Activated T-cell treated with anti-CD3 and anti-CD28 coated beads, Interleukin-2, amount 50 U/mL, for 4 hours (primary cell): ENCODE results near the gene SGK1. TPM values are rescaled to one million over a fixed set of nuclear protein-coding genes. Genes with fewer than 3 reads are reported as not detected.
"Not testable (repeated sequence)": the region's sequence is repeated elsewhere in the genome, so short reads cannot be mapped to it uniquely, and the experiment has no call there.

Source experiments
- ATAC-seq, 2 donors: fragments of 200-7000 bp; cut with Tn5 transposase; one replicate each; pipeline ENCODE4 v1.10.0; 2021
- DNase-seq: peaks from one replicate; pipeline ENCODE4 v3.0.0-alpha.2; 2020
- H3K27me3 Mint-ChIP-seq: one replicate; pipeline ENCODE4 v1.8.0; 2021; ENCODE audit warnings: low read depth, mixed read lengths
- H3K36me3 Mint-ChIP-seq: one replicate; pipeline ENCODE4 v1.8.0; 2022; ENCODE audit warnings: mixed read lengths; ENCODE audit not compliant: insufficient read depth
- H3K4me1 Mint-ChIP-seq: one replicate; pipeline ENCODE4 v1.8.0; 2021; ENCODE audit warnings: low read depth, mixed read lengths
- H3K4me3 Mint-ChIP-seq: one replicate; pipeline ENCODE4 v1.8.0; 2021; ENCODE audit warnings: mild to moderate bottlenecking, moderate library complexity, mixed read lengths
- H3K9me3 Mint-ChIP-seq: one replicate; pipeline ENCODE4 v1.8.0; 2021; ENCODE audit warnings: mixed read lengths
- total RNA-seq, 3 donors: library from RNA; stranded (reverse); gene quantifications; one replicate each; pipeline ENCODE4 v1.2.1, GENCODE V29; 2021

SGK1 gene
- total RNA-seq, 3 donors from 2014 or later = 26.4 to 40.4 (median 36.9) TPM

DNA sequence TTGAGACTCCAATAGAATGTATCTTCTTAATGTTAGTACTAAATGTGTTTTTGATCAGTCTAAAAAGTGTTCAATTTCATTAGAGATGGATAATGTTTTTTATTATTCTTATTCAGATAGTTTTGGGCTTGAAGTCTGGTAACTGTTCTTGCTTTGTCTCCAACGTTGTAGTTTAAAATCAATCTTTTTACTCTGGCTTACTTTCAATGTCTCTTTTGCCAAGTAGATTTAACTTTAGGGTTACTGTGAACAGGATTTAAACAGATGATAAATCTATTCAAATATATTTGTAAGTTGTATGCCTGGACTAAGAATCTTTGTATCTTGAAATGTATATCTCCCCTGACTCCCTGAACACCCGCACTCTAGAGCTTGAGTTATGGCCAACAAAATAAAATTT, 51.1 kb downstream of the SGK1 start:
- no peak overlapping the region for H3K4me3 Mint-ChIP-seq
- DNase-seq (no peak), ATAC-seq (no peak)
- H3K27me3 Mint-ChIP-seq = no peaks in the 10 kb centered on the region
- H3K36me3 Mint-ChIP-seq = no peaks in the 10 kb centered on the region
- no peaks in the 10 kb centered on the region for H3K9me3 Mint-ChIP-seq
- H3K4me1 Mint-ChIP-seq = peaks cover 4% of the 10 kb centered on the region

DNA sequence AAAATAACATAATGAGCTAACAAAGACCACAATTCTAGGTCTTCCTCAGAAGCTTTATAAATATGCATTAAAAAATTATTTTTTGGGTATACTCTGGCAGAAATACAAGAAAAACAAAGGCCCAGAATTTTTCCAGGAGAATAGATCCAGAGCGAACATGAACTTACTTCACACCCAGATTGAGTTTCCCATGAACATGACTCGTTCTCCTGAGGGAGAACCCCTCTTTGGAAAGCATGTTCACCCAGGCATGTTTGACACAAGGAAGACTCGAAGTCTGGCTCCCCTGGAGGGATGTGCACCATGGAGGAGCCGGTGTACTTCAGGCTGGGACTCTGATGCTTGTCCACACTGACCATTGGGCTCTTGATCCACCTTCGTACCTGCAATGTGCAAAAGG, 56.1 kb downstream of the SGK1 start:
- H3K36me3 Mint-ChIP-seq = no peaks in the 10 kb centered on the region
- DNase-seq = no peak
- no peak for ATAC-seq
- H3K9me3 Mint-ChIP-seq = no peaks in the 10 kb centered on the region
- H3K27me3 Mint-ChIP-seq = no peaks in the 10 kb centered on the region
- no peak overlapping the region for H3K4me3 Mint-ChIP-seq
- H3K4me1 Mint-ChIP-seq = no peaks in the 10 kb centered on the region

DNA sequence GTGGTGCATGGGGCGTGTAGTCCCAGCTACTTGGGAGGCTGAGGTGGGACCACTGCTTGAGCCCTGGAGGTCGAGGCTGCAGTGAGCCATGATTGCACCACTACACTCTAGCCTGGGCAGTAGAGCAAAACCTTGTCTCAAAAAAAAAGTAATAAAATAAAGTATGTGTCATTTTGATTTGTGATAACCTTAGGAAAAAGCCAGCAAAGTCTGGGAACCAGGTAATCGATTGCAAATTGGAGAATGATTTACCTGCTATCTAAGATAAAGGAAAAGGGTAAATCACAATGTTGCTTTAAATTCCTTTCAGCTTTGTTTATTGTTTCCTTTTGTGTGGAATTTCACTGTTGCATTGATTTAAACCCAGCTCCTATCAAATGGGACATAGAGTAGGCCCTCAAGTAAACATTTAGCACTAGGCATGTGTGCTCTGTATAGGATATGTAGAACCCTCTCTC, 59.0 kb downstream of the SGK1 start:
- no peak for ATAC-seq
- H3K4me3 Mint-ChIP-seq = no peak overlapping the region
- H3K4me1 Mint-ChIP-seq = no peaks in the 10 kb centered on the region

DNA sequence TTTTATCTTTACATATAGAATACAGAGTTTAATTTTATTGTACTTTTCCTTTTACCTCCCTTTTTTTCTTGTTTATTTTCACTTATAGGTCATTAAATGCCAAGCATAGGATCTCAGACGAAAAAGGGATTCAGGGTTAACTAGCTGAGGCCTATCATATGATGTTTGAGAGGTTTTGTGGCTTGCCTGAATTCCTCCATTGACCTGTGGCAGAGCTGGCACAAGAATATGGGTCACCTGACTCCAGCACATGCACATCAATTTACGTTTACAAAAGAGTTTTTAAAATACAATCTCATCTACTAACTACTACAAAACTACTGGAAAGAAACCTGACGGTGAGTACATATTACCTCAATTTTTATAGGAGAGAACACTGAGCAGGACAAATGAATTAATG, 60.4 kb downstream of the SGK1 start:
- Mint-ChIP-seq H3K4me1 (no peaks in the 10 kb centered on the region), H3K9me3 (no peaks in the 10 kb centered on the region), H3K27me3 (no peaks in the 10 kb centered on the region), H3K4me3 (no peak overlapping the region), H3K36me3 (no peaks in the 10 kb centered on the region)
- no peak for ATAC-seq
- no peak for DNase-seq

More for the DNA sequence above, 59.0 kb downstream of the SGK1 start:
- no peak for DNase-seq
- Mint-ChIP-seq H3K36me3 (no peaks in the 10 kb centered on the region), H3K27me3 (no peaks in the 10 kb centered on the region), H3K9me3 (no peaks in the 10 kb centered on the region)

DNA sequence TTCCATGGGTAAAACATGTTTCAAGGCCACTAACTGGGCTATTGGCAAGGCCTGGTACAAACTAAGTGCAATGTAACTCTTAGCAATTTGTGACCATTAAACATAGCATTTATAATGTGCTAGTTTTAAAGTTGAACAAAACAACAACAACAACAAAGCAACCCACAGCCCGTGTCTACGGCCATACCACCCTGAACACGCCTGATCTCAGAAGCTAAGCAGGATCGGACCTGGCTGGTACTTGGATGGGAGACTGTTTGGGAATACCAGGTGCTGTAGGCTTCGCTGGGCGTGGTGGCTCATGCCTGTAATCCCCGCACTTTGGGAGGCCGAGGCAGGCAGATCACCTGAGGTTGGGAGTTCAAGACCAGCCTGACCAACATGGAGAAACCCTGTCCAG, 61.0 kb downstream of the SGK1 start:
- ATAC-seq (no peak), DNase-seq (no peak)
- H3K9me3 Mint-ChIP-seq = no peaks in the 10 kb centered on the region
- no peaks in the 10 kb centered on the region for H3K4me1 Mint-ChIP-seq
- no peaks in the 10 kb centered on the region for H3K27me3 Mint-ChIP-seq
- H3K4me3 Mint-ChIP-seq = no peak overlapping the region
- H3K36me3 Mint-ChIP-seq = no peaks in the 10 kb centered on the region

DNA sequence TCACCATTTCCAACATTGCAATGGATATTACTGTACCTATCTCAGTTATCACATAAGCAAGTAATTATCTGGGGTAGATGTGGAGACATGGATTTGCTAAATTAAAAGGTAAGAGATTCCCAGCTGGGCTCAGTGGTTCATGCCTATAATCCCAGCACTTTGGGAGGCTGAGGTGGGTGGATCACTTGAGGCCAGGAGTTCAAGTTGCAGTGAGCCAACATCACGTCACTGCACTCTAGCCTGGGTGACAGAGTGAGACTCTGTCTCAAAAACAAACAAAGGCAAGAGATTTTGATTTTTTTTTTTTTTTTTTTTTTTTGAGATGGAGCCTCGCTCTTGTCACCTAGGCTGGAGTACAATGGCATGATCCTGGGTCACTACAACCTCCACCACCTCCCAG, 62.6 kb downstream of the SGK1 start:
- H3K36me3 Mint-ChIP-seq, H3K9me3 Mint-ChIP-seq: not testable (repeated sequence)

DNA sequence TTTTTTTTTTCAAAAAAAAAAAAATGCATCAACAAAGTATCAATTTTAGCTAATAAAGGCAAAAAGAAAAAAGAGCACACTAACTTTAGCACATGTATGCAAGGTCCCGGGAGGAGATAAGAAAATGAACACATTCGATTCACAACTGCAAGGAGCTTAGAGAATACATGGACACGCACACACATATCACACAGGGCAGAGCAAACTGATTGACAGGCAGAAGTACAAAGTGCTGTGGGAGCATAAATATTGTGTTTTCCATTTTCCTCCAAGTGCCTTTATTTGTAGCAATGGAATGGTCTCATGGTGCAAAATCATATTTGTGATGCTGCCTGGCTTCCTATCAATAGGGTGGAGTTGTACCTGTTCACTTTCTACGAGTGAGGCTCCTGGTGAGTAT, 63.8 kb downstream of the SGK1 start:
- DNase-seq = no peak
- no peak overlapping the region for H3K4me3 Mint-ChIP-seq
- no peaks in the 10 kb centered on the region for H3K27me3 Mint-ChIP-seq
- ATAC-seq = no peak
- no peaks in the 10 kb centered on the region for H3K36me3 Mint-ChIP-seq
- peaks cover 17% of the 10 kb centered on the region for H3K4me1 Mint-ChIP-seq
- H3K9me3 Mint-ChIP-seq = no peaks in the 10 kb centered on the region

More for the DNA sequence above, 62.6 kb downstream of the SGK1 start:
- DNase-seq, ATAC-seq, H3K4me3 Mint-ChIP-seq, H3K27me3 Mint-ChIP-seq, H3K4me1 Mint-ChIP-seq: not testable (repeated sequence)

DNA sequence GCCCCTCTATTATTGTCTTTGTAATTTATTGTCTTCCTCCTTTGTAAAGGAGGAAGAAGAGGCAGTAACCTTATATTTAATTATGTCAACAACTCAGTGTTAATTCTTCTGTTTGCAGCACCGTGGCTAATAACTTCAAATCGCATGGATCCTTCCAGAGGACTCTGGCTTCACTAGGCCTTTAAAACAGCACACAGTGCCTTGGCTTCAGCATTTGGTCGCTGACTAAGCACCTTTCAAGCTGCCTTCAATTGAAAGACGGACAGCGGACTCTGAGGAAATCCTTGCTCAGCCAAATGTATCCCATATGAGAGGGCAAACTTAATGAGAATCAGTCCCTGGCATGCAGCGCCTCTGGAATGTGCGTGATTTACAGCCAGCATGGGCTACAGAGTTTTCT, 64.2 kb downstream of the SGK1 start:
- H3K4me1 Mint-ChIP-seq = peaks cover 22% of the 10 kb centered on the region
- no peaks in the 10 kb centered on the region for H3K9me3 Mint-ChIP-seq
- ATAC-seq (no peak), DNase-seq (no peak)
- no peak overlapping the region for H3K4me3 Mint-ChIP-seq
- no peaks in the 10 kb centered on the region for H3K36me3 Mint-ChIP-seq
- no peaks in the 10 kb centered on the region for H3K27me3 Mint-ChIP-seq

DNA sequence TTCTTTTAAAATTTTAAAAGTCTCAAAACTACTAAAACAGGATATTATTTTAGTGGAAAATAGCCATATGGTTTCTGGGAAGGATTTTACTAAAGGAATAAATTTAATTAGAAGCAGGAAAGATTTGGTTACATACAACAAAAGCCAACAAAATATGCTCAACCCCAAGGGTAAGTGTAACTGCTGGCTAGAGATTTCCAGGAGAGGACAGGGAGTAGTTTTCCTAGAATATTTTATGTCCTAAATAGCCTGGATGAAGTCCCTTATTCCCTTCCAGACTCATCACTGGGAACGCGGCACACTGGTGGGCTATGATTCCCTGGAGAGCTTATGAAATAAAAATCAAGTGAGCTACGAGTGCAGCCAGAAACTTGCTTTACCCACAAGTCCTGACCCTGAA, 66.6 kb downstream of the SGK1 start:
- Mint-ChIP-seq H3K4me1 (peaks cover 41% of the 10 kb centered on the region), H3K9me3 (no peaks in the 10 kb centered on the region), H3K36me3 (no peaks in the 10 kb centered on the region), H3K27me3 (no peaks in the 10 kb centered on the region), H3K4me3 (no peak overlapping the region)
- no peak for ATAC-seq
- no peak for DNase-seq

DNA sequence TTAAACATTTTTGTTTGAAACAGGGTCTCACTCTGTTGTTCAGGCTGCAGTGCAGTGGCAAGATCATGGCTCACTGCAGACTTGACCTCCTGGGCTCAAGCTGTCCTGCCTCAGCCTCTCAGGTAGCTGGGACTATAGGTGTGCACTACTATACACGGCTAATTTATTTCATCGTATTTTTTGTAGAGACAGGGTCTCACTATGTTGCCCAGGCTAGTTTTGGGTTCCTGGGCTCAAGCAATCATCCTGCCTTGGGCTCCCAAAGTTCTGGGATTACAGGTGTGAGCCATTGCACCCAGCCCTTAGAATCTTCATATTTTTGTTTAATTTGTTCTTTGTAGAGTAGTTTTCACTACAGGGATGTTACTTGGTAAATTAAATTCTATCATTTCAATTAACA, 67.1 kb downstream of the SGK1 start:
- H3K4me1 Mint-ChIP-seq = peaks cover 47% of the 10 kb centered on the region
- DNase-seq = no peak
- no peak for ATAC-seq
- H3K4me3 Mint-ChIP-seq = no peak overlapping the region
- no peaks in the 10 kb centered on the region for H3K9me3 Mint-ChIP-seq
- no peaks in the 10 kb centered on the region for H3K27me3 Mint-ChIP-seq
- H3K36me3 Mint-ChIP-seq = no peaks in the 10 kb centered on the region

DNA sequence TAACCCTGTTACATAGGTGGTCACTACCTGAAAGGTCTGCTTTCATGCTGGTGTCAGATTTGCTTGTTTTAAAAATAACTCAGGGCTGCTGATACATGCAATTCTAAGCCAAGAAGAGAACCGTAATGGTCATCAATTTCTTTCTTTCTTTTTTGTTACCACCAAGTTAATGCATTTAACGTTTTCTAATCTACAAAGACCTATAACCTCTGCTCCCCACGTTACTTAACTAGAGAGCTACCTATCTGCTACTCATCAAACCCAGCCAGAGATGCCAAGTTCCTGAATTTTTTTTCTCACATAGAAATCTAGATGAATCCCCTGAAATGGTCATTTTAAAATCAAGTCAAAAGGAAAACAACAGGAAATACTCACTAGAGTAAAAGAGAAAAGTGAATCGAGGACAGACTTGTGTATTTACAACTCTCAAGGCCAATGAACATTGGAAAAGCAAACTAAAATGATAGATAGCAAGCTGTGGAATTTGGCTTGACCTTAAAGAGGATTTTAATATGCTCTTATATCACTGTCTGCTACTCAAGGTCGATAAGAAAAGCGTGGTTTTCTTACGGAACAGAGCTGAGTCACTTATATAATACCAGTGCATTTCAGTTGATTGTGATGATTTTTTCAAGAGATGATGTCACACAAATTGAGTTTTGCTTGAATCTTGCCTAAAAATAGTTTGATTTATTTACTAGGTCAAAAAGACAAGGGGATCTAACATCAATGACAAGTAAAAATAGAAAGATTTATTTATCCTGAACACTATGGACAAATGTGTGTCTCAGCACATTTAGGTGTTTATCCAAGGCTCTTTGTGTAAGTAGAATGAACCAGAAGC, 67.9 kb downstream of the SGK1 start:
- DNase-seq (no peak), ATAC-seq (no peak)
- Mint-ChIP-seq H3K27me3 (no peaks in the 10 kb centered on the region), H3K4me1 (peaks cover 54% of the 10 kb centered on the region), H3K36me3 (no peaks in the 10 kb centered on the region), H3K9me3 (no peaks in the 10 kb centered on the region), H3K4me3 (no peak overlapping the region)

DNA sequence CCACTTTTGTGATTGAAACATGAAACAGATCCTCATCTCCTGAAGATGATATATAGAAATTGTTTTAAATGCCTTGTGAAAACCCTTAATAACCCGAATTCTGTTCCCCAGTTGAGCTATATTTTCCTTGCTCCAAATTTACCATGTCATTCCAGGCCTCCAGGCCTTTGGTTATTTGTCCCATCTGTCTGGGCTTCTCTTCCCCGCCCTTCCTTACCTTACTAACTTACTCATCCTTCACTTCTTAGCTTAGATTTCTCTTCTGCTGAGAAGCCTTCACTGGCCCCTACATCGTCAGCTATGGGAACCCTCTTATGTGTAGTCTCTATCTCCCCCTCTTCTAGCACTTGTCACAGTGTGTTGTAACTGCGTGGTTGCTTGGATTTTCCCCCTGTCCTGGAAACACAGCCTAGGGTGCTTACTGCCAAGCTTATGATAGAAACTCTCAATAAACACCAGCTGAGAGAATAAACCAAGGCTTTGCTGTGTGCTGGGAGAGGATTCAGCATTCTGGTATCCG, 68.6 kb downstream of the SGK1 start:
- Mint-ChIP-seq H3K9me3 (no peaks in the 10 kb centered on the region), H3K36me3 (no peaks in the 10 kb centered on the region), H3K4me1 (peaks cover 54% of the 10 kb centered on the region), H3K27me3 (no peaks in the 10 kb centered on the region), H3K4me3 (peak overlapping the region; percentile 14)
- no peak for DNase-seq
- no peak for ATAC-seq

DNA sequence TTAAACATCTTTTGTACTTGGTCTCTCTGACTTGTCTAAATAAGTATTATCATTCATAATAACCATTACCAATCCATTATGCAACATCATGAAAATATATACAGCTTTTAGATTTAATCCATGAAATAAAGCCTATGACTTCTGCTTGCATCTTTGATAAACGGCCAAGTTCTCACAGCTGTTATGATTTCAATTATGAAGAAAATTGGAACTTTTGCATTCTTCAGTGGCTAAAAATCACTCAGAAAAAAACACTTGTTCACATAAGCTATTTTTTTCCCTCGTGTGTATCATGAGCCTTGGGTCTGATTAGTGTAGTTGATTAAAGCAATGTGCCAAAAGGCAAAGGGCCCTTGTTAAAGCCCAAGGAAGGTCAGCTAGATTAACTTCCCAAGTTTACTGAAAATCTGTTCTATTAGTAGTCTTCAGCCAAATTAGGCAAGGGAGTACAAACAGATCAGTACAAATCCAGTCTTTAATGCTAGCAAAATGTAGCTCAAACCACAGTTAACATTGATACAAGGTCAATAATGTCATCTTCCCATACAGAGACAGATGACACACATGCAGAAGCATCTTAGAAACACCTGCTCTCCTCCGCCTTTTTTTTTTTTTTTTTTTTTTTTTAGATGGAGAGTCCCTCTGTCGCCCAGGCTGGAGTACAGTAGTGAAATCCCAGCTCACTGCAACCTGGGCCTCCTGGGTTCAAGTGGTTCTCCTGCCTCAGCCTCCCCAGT, 69.9 kb downstream of the SGK1 start:
- DNase-seq (no peak), ATAC-seq (no peak)
- H3K27me3 Mint-ChIP-seq = no peaks in the 10 kb centered on the region
- H3K4me1 Mint-ChIP-seq = peaks cover 54% of the 10 kb centered on the region
- no peak overlapping the region for H3K4me3 Mint-ChIP-seq
- H3K36me3 Mint-ChIP-seq = no peaks in the 10 kb centered on the region
- no peaks in the 10 kb centered on the region for H3K9me3 Mint-ChIP-seq

DNA sequence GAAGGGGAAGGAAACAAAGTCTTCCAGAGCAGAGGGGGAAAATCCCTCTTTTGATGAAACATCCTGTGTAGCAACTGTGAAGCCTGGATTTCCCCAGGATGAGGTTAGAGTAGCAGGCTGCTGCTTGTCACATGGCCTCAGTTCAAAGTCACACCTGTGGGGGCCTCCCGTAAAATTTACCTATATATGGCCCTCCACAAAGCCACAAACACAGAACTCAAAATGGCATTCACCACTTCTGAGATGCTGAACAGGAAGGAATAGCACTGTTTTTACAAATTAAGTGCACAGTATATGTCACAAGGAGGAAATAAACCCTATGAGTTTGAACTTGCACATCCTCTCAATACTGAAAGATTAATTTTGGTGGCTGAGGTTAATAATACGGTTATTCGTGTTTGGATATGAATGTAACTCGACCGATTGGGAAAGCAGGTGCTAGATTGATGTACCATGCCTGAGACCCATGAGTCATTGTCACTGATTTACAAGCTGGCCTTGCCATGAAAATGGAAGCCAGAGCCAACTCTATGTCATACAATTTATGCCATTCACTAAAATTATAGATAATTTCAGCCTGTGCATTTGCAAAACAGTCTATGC, 70.6 kb downstream of the SGK1 start:
- ATAC-seq = peak; percentile 94 to 96
- Mint-ChIP-seq H3K9me3 (no peaks in the 10 kb centered on the region), H3K4me3 (peak overlapping the region; percentile 42), H3K27me3 (no peaks in the 10 kb centered on the region), H3K4me1 (peaks cover 54% of the 10 kb centered on the region), H3K36me3 (no peaks in the 10 kb centered on the region)
- peak; percentile 57 for DNase-seq
